Stimulated activated CD8-positive, alpha-beta memory T cell treated with anti-CD3 and anti-CD28 coated beads, Interleukin-15, amount 100 ng/mL, for 24 hours (primary cell): Measurements from ENCODE around the gene HLA-DQB1.
"Not testable (repeated sequence)": the region's sequence is repeated elsewhere in the genome, so short reads cannot be mapped to it uniquely, and the experiment has no call there.

ENCODE experiments used
- DNase-seq: peaks from one replicate; pipeline ENCODE4 v3.0.0-alpha.2; 2020; ENCODE audit warnings: low read depth

HLA-DQB1 gene

GRCh38 chr6:32662099-32662498 lies 4.4 kb downstream of the HLA-DQB1 start:
- no peak for DNase-seq

DNA sequence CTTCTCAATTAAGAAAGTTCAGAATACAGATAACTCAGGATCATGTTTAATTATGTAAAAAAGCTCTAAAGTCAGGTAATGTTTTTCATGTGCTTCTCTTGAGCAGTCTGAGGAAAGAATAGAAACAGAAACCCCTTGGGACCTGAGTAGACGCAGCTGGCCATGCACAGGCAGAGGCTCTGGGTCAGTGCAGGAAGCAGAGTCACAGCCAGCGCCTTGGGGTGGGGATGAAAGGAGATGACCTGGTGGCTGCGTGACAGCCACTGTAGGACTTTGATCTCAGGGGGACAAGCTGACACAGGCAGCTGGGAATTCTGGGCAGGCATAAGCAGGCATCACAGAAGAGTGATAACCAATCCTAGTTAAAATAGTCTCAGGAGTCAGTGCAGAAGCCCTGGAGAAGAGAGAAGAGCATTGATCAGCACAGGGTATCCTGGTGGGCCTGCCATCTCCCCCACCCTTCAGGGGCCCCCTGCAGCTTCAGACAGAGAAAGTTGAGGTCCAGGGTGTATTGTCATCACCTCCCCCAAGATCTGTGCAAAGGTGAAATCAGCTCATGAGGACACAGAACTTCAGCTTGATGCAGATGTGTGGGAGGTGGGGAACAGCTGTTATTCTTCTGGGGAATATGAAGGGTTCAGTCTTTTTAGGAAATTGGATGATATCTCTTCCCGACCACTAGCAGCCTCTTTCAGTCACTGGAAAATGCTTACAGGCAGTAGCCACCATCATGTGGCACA lies 6.4 kb downstream of the HLA-DQB1 start:
- DNase-seq, result no peak

DNA sequence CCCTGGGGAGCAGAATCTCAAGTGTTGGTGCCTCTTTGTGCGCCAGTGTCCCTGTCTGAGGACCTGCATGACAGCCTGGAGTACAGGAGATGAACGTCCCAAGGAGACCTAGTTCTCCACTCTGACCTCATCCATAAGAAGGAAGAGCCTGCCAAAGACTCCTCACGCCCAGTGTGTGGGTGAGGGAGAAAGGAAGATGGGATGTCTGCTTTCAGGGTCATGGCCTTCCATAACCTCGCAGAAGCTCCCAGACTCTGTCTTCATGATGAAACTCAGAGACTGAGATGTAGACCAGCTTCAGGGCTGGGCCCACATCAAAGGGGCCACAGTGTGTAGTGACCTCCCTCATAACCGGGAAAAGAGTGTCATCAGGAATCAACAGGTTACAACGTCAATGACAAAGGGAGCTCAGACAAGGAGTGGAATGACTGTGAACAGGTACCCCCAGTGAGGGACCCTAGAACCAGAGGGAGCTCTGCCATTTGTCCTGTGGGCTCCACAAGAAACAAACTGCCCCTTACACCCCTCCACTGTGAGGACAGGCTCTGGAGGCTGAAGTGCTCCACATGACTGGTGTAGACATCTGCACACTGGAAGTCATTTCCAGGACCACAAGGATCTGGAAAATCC lies 8.1 kb downstream of the HLA-DQB1 start:
- no peak for DNase-seq

- DNase-seq, result not testable (repeated sequence)
Measured at GRCh38 chr6:32657819-32658218, 8.6 kb downstream of the HLA-DQB1 start.

GRCh38 chr6:32657329-32657728 lies 9.1 kb downstream of the HLA-DQB1 start:
- DNase-seq, result not testable (repeated sequence)

- DNase-seq, result no peak
Measured at GRCh38 chr6:32655203-32655710, 11.2 kb downstream of the HLA-DQB1 start.

DNA sequence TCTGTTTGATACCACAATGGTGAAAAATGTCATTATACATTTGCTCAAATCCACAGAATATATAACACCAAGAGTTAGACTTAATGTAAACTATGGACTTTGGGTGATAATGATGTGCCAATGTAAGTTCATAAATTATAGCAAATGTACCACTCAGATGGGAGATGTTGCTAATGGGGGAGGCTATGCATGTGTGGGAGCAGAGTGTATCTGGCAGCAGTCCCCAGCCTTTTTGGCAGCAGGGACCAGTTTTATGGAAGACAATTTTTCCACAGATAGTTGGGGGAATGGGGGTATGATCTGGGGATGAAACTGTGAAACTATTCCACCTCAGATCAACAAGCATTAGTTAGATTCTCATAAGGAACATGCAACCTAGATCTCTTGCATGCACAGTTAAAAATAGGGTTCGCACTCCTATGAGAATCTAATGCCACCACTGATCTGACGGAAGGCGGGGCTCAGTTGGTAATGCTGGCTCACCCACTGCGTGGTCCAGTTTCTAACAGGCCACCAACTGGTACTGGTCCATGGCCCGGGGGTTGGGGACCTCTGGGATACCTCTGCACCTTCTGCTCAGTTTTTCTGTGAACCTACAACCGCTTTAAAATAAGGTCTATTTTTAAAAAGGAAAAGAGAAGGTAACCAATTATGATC lies 21.3 kb downstream of the HLA-DQB1 start:
- DNase-seq, result no peak

GRCh38 chr6:32643904-32644303 lies 22.6 kb downstream of the HLA-DQB1 start:
- no peak for DNase-seq

GRCh38 chr6:32642720-32643106 lies 23.7 kb downstream of the HLA-DQB1 start:
- DNase-seq, result no peak

DNA sequence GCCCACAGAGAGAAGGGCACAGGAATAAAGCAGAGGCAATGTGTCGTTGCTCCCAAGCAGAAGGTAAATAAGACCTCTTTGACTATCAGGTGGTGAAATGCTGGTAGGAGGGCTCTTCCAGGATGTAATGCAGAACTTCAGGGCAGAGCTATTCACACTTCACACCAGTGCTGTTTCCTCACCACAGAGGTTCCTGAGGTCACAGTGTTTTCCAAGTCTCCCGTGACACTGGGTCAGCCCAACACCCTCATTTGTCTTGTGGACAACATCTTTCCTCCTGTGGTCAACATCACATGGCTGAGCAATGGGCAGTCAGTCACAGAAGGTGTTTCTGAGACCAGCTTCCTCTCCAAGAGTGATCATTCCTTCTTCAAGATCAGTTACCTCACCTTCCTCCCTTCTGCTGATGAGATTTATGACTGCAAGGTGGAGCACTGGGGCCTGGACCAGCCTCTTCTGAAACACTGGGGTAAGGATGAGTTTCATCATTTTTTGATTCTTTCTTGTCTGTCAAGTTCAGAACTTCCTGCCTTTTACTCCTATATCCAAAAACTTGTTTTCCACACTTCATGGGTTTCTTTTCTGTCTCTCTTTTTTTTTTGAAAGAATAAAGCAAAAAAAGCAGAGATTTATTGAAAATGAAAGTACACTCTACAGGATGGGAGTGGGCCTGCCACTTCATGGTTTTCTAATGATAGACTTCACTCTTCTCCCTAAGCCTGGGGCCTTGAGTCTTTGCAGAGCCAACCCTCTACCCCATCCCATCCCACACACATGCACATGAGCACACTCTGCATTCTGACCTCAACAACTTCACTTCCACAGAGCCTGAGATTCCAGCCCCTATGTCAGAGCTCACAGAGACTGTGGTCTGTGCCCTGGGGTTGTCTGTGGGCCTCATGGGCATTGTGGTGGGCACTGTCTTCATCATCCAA lies 24.4 kb downstream of the HLA-DQB1 start:
- DNase-seq, result not testable (repeated sequence)

DNA sequence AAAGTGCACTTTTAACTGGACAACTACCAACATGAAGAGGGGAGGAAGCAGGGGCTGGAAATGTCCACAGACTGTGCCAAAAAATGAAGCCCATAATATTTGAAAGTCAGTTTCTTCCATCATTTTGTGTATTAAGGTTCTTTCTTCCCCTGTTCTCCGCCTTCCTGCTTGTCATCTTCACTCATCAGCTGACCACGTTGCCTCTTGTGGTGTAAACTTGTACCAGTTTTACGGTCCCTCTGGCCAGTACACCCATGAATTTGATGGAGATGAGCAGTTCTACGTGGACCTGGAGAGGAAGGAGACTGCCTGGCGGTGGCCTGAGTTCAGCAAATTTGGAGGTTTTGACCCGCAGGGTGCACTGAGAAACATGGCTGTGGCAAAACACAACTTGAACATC lies 25.3 kb downstream of the HLA-DQB1 start:
- no peak for DNase-seq

GRCh38 chr6:32639440-32640394 lies 26.7 kb downstream of the HLA-DQB1 start:
- DNase-seq, result no peak

- DNase-seq, result no peak
Measured at GRCh38 chr6:32638532-32639219, 27.8 kb downstream of the HLA-DQB1 start.

- DNase-seq, result no peak
Measured at GRCh38 chr6:32637883-32638282, 28.6 kb downstream of the HLA-DQB1 start.

DNA sequence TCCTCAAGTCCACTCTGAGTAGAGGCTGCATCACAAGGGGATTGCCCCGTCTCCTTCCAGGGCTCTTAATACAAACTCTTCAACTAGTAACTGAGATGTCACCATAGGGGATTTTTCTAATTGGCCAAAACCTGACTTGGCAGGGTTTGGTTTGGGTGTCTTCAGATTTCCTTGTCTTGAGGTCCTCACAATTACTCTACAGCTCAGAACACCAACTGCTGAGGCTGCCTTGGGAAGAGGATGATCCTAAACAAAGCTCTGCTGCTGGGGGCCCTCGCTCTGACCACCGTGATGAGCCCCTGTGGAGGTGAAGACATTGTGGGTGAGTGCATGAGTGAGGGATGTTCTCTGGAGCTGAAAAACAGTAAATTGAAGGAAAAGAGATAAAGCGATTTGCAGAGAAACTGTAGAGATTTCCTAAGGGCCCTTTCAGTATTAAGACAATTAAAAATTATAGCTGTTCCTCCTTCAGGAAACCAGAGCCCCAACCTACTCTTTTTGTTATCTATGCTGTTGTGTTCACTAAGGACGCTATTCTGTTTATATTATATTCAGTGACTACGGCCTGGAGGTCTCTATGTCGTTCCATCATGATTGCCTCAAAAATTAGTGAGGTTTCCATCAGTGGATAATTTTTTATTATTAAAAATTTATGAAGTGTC lies 29.1 kb downstream of the HLA-DQB1 start, which contains the start of gene HLA-DQA1:
Gene HLA-DQA1, plus strand, starts transcription at position 188 of the 662 bp plus-strand sequence. Its CDS starts 53 bp downstream, at position 241.
- DNase-seq, result no peak

DNA sequence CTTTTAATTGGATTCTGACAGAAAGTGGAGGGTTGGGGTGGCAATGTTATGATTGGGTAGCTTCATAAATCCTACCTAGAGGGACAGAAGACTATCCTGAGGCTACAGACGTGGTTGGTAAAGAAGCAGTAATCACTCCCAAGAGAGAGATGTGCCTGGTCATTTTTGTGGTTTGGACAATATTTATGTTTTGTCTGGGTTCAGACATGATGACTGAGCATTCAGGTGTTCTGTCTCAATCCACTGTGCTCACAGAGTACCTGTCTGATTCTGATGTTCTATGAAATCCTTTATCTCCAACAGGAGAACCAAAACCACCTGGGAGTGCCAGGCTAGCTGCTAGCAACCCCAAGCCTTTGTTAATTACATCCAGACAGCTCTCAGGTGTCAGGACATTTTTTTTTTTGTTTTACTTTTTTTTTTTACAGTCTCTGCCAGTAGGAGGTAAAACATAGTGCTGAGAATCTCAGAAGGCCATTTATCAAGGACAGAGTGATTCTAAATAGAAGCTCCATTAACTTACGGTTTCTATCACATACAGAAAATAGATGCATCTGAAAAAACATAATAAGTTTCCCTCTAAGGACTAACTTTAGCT lies 30.8 kb downstream of the HLA-DQB1 start:
- DNase-seq, result no peak

DNA sequence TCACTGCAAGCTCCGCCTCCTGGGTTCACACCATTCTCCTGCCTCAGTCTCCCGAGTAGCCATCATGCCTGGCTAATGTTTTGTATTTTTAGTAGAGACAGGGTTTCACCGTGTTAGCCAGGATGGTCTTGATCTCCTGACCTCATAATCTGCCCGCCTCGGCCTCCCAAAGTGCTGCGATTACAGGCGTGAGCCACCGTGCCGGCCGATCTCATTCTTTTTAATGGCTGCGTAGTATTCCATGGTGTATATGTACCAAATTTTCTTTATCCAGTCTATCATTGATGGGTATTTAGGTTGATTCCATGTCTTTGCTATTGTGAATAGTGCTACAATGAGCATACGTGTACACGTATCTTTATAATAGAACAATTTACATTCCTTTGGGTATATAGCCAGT lies 36.7 kb downstream of the HLA-DQB1 start:
- not testable (repeated sequence) for DNase-seq

GRCh38 chr6:32627831-32628230 lies 38.6 kb downstream of the HLA-DQB1 start:
- DNase-seq, result no peak

DNA sequence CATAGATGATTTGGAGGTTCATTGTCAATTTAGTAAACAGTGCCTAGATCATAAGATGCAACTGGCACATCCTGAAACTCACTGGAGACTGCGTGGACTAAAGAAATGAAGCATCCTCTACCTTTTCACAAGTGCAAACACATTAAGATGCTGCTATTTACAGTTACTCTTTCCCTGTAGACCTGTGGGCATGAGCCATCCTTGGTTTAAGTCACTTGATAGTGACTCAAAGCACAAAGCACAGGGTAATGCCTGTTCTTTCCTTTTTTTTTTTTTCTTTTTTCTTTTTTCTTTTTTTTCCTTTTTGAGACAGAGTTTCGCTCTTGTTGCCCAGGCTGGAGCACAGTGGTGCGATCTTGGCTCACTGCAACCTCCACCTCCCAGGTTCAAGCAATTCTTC lies 39.2 kb downstream of the HLA-DQB1 start:
- DNase-seq, result no peak
